Hepatocyte (in vitro differentiated cells): ENCODE measurements around the gene ANKRD12. TPM values are rescaled to one million over a fixed set of nuclear protein-coding genes. Genes with fewer than 3 reads are reported as not detected.
A peak's percentile ranks its signal among the peaks of the same experiment; 100 is the strongest.

ENCODE experiments used
- DNase-seq: peaks from one replicate; pipeline ENCODE4 v3.0.0-alpha.2; 2016; ENCODE audit warnings: low spot score
- H2AFZ ChIP-seq: fragments of 200-600 bp; sonication (generic); 2 replicates; pipeline ENCODE4 v1.6.0; 2016; ENCODE audit warnings: antibody characterized with exemption, mild to moderate bottlenecking
- H3K27ac ChIP-seq: fragments of 200-600 bp; sonication (generic); 2 replicates; pipeline ENCODE4 v1.5.1; 2016; ENCODE audit warnings: mild to moderate bottlenecking
- H3K27me3 ChIP-seq: fragments of 200-600 bp; sonication (generic); 2 replicates; pipeline ENCODE4 v1.6.1; 2016
- H3K36me3 ChIP-seq: fragments of 200-600 bp; sonication (generic); replicated peaks from 2 replicates; pipeline ENCODE4 v1.5.1; 2016; ENCODE audit warnings: low read depth; ENCODE audit not compliant: insufficient read depth
- H3K4me1 ChIP-seq: fragments of 200-600 bp; sonication (generic); 2 replicates; pipeline ENCODE4 v1.5.1; 2016; ENCODE audit warnings: mild to moderate bottlenecking, moderate library complexity; ENCODE audit not compliant: insufficient read depth
- H3K4me2 ChIP-seq: fragments of 200-600 bp; sonication (generic); 2 replicates; pipeline ENCODE4 v1.6.0; 2016
- H3K4me3 ChIP-seq: fragments of 200-600 bp; sonication (generic); 2 replicates; pipeline ENCODE4 v1.5.1; 2016; ENCODE audit warnings: mild to moderate bottlenecking
- H3K79me2 ChIP-seq: fragments of 200-600 bp; sonication (generic); 2 replicates; pipeline ENCODE4 v1.6.0; 2017; ENCODE audit warnings: mild to moderate bottlenecking
- H3K9me2 ChIP-seq: fragments of 200-600 bp; sonication (generic); replicated peaks from 2 replicates; pipeline ENCODE4 v1.6.0; 2017; ENCODE audit warnings: mild to moderate bottlenecking; ENCODE audit not compliant: insufficient read depth
- H3K9me3 ChIP-seq: fragments of 200-600 bp; sonication (generic); 2 replicates; pipeline ENCODE4 v1.5.1; 2016; ENCODE audit warnings: low read depth, mild to moderate bottlenecking
- H4K20me1 ChIP-seq: fragments of 200-600 bp; sonication (generic); 2 replicates; pipeline ENCODE4 v1.6.0; 2016; ENCODE audit warnings: mild to moderate bottlenecking; ENCODE audit not compliant: insufficient read depth, poor library complexity, severe bottlenecking
- CTCF ChIP-seq: fragments of 200-600 bp; sonication (generic); IDR thresholded peaks from 2 replicates; pipeline ENCODE4 v1.5.1; 2016; ENCODE audit warnings: antibody characterized with exemption, mild to moderate bottlenecking; ENCODE audit not compliant: poor library complexity
- EZH2 ChIP-seq: fragments of 200-600 bp; sonication (generic); IDR thresholded peaks from 2 replicates; pipeline ENCODE4 v1.6.1; 2016; ENCODE audit warnings: antibody characterized with exemption, mild to moderate bottlenecking, borderline replicate concordance
- EZH2phosphoT487 ChIP-seq: fragments of 200-600 bp; sonication (generic); IDR thresholded peaks from one replicate; pipeline ENCODE4 v1.6.1; 2018; ENCODE audit warnings: antibody characterized with exemption, mild to moderate bottlenecking, low read depth, moderate library complexity; ENCODE audit not compliant: unreplicated experiment, severe bottlenecking
- WGBS: methylation state at CpG from one replicate; pipeline ENCODE4 v1.1.6; 2016; ENCODE audit warnings: low lambda C conversion rate; ENCODE audit errors: missing lambda C conversion rate; 5-methylcytosine and 5-hydroxymethylcytosine counted together
- polyA plus RNA-seq: library from polyadenylated mRNA; unstranded; fragments of >200 nt; fragmentation: Nextera tagmentation; extraction: Ambion mirVana; gene quantifications from 2 replicates; pipeline ENCODE4 v1.2.1, GENCODE V29; 2016
- total RNA-seq: library from RNA; depleted of rRNA; stranded (reverse); fragments of >200 nt; gene quantifications from 2 replicates; pipeline ENCODE4 v1.2.3, GENCODE V29; 2014

The ANKRD12 gene
- total and polyA plus RNA-seq, 2 experiments from 2014 or later, result 29.2 to 34.3 TPM

- no peaks in the 10 kb centered on the region for H3K27me3 ChIP-seq
- no peak for DNase-seq
- no peaks in the 10 kb centered on the region for H3K4me1 ChIP-seq
- 86% methylated on average over 2 of the region's 2 CpGs for WGBS
- no peaks in the 10 kb centered on the region for H3K36me3 ChIP-seq
- H3K9me3 ChIP-seq, result no peaks in the 10 kb centered on the region
- H4K20me1 ChIP-seq, result no peaks in the 10 kb centered on the region
- H3K27ac ChIP-seq, result no peak overlapping the region
- no peaks in the 10 kb centered on the region for H3K9me2 ChIP-seq
- no peak overlapping the region for H2AFZ ChIP-seq
- H3K4me2 ChIP-seq, result no peak overlapping the region
- no peak overlapping the region for H3K4me3 ChIP-seq
- TF ChIP-seq EZH2phosphoT487 (no peak), CTCF (no peak), EZH2 (no peak)
- H3K79me2 ChIP-seq, result peaks cover 54% of the 10 kb centered on the region
Observed at GRCh38 chr18:9130806-9131205, 5.8 kb upstream of the ANKRD12 start.

DNA sequence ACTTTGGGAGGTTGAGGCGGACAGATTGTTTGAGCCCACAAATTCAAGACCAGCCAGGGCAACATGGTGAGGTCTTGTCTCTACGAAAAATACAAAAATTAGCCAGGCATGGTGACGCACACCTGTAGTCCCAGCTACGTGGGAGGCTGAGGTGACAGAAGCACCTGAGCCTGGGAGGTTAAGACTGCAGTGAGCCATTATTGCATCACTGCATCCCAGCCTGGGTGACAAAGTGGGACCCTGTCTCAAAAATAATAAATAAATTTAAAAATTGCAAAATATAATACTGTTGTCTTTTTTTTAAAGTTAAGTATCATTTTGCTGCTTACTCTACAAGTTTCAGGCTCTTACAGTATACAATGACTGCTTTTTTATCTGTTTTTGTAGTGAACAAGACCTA is 4.0 kb upstream of the ANKRD12 start:
- Histone ChIP-seq H4K20me1 (no peaks in the 10 kb centered on the region), H3K79me2 (peaks cover 45% of the 10 kb centered on the region), H2AFZ (no peak overlapping the region), H3K27ac (no peak overlapping the region), H3K36me3 (no peaks in the 10 kb centered on the region), H3K4me1 (no peaks in the 10 kb centered on the region), H3K9me2 (no peaks in the 10 kb centered on the region), H3K9me3 (no peaks in the 10 kb centered on the region), H3K4me2 (no peak overlapping the region), H3K4me3 (no peak overlapping the region), H3K27me3 (no peaks in the 10 kb centered on the region)
- WGBS, result 97% methylated on average over 4 of the region's 4 CpGs
- no peak for TF ChIP-seq EZH2phosphoT487
- no peak for TF ChIP-seq CTCF
- TF ChIP-seq EZH2, result no peak
- no peak for DNase-seq

DNA sequence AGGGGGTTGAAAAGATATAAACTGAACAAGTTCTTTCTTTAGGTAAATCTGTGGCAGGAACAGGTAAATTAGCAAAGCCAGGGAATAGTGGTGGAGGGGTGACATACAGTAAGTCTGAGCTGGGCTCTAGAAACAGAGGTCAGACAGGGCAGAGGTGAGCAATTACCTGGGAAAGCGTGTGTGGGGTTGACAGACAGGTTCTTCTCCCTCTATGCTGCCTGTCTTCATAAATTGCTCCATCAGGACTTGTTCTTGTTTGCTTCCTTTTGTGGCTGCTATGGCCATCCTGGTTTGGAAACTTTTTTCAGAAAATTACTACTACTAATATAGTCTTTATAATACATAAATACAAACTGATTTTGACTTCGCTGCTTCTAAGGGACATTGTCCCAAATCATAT is 3.4 kb upstream of the ANKRD12 start:
- Histone ChIP-seq H3K79me2 (peaks cover 49% of the 10 kb centered on the region), H3K4me3 (no peak overlapping the region), H3K4me1 (peaks cover 1% of the 10 kb centered on the region), H2AFZ (no peak overlapping the region), H3K9me2 (no peaks in the 10 kb centered on the region), H3K9me3 (no peaks in the 10 kb centered on the region), H4K20me1 (peaks cover 5% of the 10 kb centered on the region), H3K4me2 (no peak overlapping the region), H3K27ac (peak overlapping the region; percentile 27), H3K27me3 (no peaks in the 10 kb centered on the region), H3K36me3 (no peaks in the 10 kb centered on the region)
- no peak for TF ChIP-seq EZH2
- TF ChIP-seq CTCF, result no peak
- no peak for TF ChIP-seq EZH2phosphoT487
- DNase-seq, result peak; percentile 18
- WGBS, result 75% methylated on average over 2 of the region's 2 CpGs
